ENCODE results near the gene NDST1.

The NDST1 gene

GRCh38 chr5:150491876-150492275 lies 16.1 kb upstream of the NDST1 start:
- Histone ChIP-seq H3K27me3 (ENCODE audit: control insufficient read depth, insufficient read depth, low read length) (no peaks in the 10 kb centered on the region), H3K9me3 (ENCODE audit: control insufficient read depth, low read depth, low read length) (no peaks in the 10 kb centered on the region), H3K27ac (ENCODE audit: low read length) (no peak overlapping the region), H3K9ac (ENCODE audit: low read length) (no peak overlapping the region), H3K4me1 (ENCODE audit: control insufficient read depth, low read depth, low read length) (peaks cover 44% of the 10 kb centered on the region), H3K4me3 (ENCODE audit: low read length) (no peak overlapping the region), H3K36me3 (ENCODE audit: control insufficient read depth, low read depth, low read length) (no peaks in the 10 kb centered on the region)

GRCh38 chr5:150492621-150493020 lies 15.3 kb upstream of the NDST1 start:
- no peak overlapping the region for H3K27ac ChIP-seq (ENCODE audit: low read length)
- H3K36me3 ChIP-seq (ENCODE audit: control insufficient read depth, low read depth, low read length) = no peaks in the 10 kb centered on the region
- no peaks in the 10 kb centered on the region for H3K27me3 ChIP-seq (ENCODE audit: control insufficient read depth, insufficient read depth, low read length)
- no peak overlapping the region for H3K9ac ChIP-seq (ENCODE audit: low read length)
- H3K4me3 ChIP-seq (ENCODE audit: low read length) = no peak overlapping the region
- H3K4me1 ChIP-seq (ENCODE audit: control insufficient read depth, low read depth, low read length) = peaks cover 42% of the 10 kb centered on the region
- H3K9me3 ChIP-seq (ENCODE audit: control insufficient read depth, low read depth, low read length) = no peaks in the 10 kb centered on the region

GRCh38 chr5:150496098-150496497 lies 11.8 kb upstream of the NDST1 start:
- Histone ChIP-seq H3K27ac (ENCODE audit: low read length) (no peak overlapping the region), H3K9ac (ENCODE audit: low read length) (no peak overlapping the region), H3K9me3 (ENCODE audit: control insufficient read depth, low read depth, low read length) (no peaks in the 10 kb centered on the region), H3K4me1 (ENCODE audit: control insufficient read depth, low read depth, low read length) (peaks cover 37% of the 10 kb centered on the region), H3K36me3 (ENCODE audit: control insufficient read depth, low read depth, low read length) (no peaks in the 10 kb centered on the region), H3K4me3 (ENCODE audit: low read length) (no peak overlapping the region), H3K27me3 (ENCODE audit: control insufficient read depth, insufficient read depth, low read length) (no peaks in the 10 kb centered on the region)

DNA sequence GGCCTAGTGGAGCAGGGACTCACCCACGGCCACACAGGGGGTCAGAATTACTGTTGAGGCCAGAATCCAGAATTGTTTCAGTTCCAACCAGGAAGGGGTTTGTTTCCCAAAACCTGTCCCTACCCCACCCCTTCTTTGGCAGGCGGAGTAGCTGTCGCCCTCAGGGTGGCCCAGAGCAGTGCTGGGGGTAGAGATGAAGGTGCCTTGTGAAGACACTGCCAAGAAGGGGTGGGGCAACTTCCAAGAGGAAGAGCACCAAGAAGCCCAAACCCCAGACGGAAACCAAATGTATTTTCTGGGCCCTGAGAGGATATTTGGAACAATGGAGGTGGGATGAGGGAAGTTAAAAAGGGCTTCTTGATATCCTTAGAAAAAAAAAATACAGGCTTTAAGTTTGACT lies 11.4 kb upstream of the NDST1 start:
- peaks cover 32% of the 10 kb centered on the region for H3K4me1 ChIP-seq (ENCODE audit: control insufficient read depth, low read depth, low read length)
- no peaks in the 10 kb centered on the region for H3K9me3 ChIP-seq (ENCODE audit: control insufficient read depth, low read depth, low read length)
- H3K27ac ChIP-seq (ENCODE audit: low read length) = no peak overlapping the region
- H3K36me3 ChIP-seq (ENCODE audit: control insufficient read depth, low read depth, low read length) = no peaks in the 10 kb centered on the region
- H3K27me3 ChIP-seq (ENCODE audit: control insufficient read depth, insufficient read depth, low read length) = no peaks in the 10 kb centered on the region
- H3K4me3 ChIP-seq (ENCODE audit: low read length) = no peak overlapping the region
- H3K9ac ChIP-seq (ENCODE audit: low read length) = no peak overlapping the region

- H3K27me3 ChIP-seq (ENCODE audit: control insufficient read depth, insufficient read depth, low read length) = no peaks in the 10 kb centered on the region
- no peaks in the 10 kb centered on the region for H3K9me3 ChIP-seq (ENCODE audit: control insufficient read depth, low read depth, low read length)
- no peak overlapping the region for H3K27ac ChIP-seq (ENCODE audit: low read length)
- H3K9ac ChIP-seq (ENCODE audit: low read length) = no peak overlapping the region
- H3K4me3 ChIP-seq (ENCODE audit: low read length) = no peak overlapping the region
- H3K4me1 ChIP-seq (ENCODE audit: control insufficient read depth, low read depth, low read length) = peaks cover 30% of the 10 kb centered on the region
- no peaks in the 10 kb centered on the region for H3K36me3 ChIP-seq (ENCODE audit: control insufficient read depth, low read depth, low read length)
Observed at GRCh38 chr5:150497274-150497988, 10.5 kb upstream of the NDST1 start.

GRCh38 chr5:150497989-150498317 lies 10.0 kb upstream of the NDST1 start:
- H3K4me3 ChIP-seq (ENCODE audit: low read length) = no peak overlapping the region
- peak overlapping the region; percentile 47 for H3K9ac ChIP-seq (ENCODE audit: low read length)

GRCh38 chr5:150498501-150498900 lies 9.4 kb upstream of the NDST1 start:
- Histone ChIP-seq H3K9ac (ENCODE audit: low read length) (peak overlapping the region; percentile 47), H3K4me1 (ENCODE audit: control insufficient read depth, low read depth, low read length) (peaks cover 26% of the 10 kb centered on the region), H3K36me3 (ENCODE audit: control insufficient read depth, low read depth, low read length) (no peaks in the 10 kb centered on the region)

More at GRCh38 chr5:150497989-150498317, 10.0 kb upstream of the NDST1 start:
- Histone ChIP-seq H3K36me3 (ENCODE audit: control insufficient read depth, low read depth, low read length) (no peaks in the 10 kb centered on the region), H3K27ac (ENCODE audit: low read length) (peak overlapping the region; percentile 37), H3K9me3 (ENCODE audit: control insufficient read depth, low read depth, low read length) (no peaks in the 10 kb centered on the region), H3K27me3 (ENCODE audit: control insufficient read depth, insufficient read depth, low read length) (no peaks in the 10 kb centered on the region), H3K4me1 (ENCODE audit: control insufficient read depth, low read depth, low read length) (peaks cover 26% of the 10 kb centered on the region)

DNA sequence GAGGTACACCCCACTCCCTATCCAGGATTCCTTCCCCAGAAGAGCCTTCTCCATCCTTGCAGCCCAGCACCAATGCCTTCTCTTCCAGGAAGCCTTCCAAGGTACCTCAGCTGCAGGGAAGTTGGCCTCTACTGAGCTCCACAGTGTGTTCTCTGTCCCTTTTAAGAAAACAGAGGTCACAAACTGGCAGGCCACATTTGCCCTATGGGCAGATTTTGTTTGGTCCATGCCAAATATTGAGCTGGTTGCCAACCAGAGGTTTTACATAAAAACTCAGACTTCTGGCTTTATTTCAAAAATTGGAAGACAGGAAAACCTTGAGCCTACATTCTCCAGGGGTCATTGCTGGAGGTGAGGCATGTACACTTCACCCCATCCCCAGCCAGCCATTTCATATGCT lies 9.0 kb upstream of the NDST1 start:
- Histone ChIP-seq H3K27me3 (ENCODE audit: control insufficient read depth, insufficient read depth, low read length) (no peaks in the 10 kb centered on the region), H3K36me3 (ENCODE audit: control insufficient read depth, low read depth, low read length) (no peaks in the 10 kb centered on the region), H3K9me3 (ENCODE audit: control insufficient read depth, low read depth, low read length) (no peaks in the 10 kb centered on the region), H3K4me1 (ENCODE audit: control insufficient read depth, low read depth, low read length) (peaks cover 26% of the 10 kb centered on the region), H3K27ac (ENCODE audit: low read length) (no peak overlapping the region), H3K9ac (ENCODE audit: low read length) (no peak overlapping the region), H3K4me3 (ENCODE audit: low read length) (no peak overlapping the region)

More at GRCh38 chr5:150498501-150498900, 9.4 kb upstream of the NDST1 start:
- Histone ChIP-seq H3K4me3 (ENCODE audit: low read length) (no peak overlapping the region), H3K27ac (ENCODE audit: low read length) (peak overlapping the region; percentile 37), H3K9me3 (ENCODE audit: control insufficient read depth, low read depth, low read length) (no peaks in the 10 kb centered on the region), H3K27me3 (ENCODE audit: control insufficient read depth, insufficient read depth, low read length) (no peaks in the 10 kb centered on the region)

DNA sequence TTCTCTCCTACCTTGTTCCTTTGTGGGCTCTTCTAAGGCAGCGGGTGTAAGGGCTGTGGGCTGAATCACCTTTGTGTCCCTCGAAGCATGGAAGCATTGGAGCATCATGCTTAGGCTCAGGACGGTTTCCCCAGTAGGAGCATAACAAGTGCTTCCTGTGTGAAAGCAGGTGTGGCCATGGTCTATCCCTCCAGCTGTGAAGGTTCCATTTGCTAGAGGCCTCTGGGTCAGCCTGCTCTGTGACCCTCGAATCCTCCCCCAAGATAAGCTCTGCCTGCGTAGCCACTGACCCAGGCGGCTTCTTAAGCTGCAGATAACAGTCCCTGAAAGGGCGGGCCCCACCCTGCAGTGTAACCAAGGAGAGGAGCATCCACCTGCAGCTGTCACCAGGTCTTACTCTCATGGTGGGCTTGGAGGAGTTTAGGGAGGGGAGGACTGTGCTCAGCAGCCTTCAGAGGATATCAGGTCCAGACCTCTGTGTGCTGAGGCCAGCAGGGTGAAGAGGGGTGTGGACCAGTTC lies 8.4 kb upstream of the NDST1 start:
- peaks cover 26% of the 10 kb centered on the region for H3K4me1 ChIP-seq (ENCODE audit: control insufficient read depth, low read depth, low read length)
- no peak overlapping the region for H3K4me3 ChIP-seq (ENCODE audit: low read length)
- H3K9me3 ChIP-seq (ENCODE audit: control insufficient read depth, low read depth, low read length) = no peaks in the 10 kb centered on the region
- no peak overlapping the region for H3K27ac ChIP-seq (ENCODE audit: low read length)
- no peaks in the 10 kb centered on the region for H3K27me3 ChIP-seq (ENCODE audit: control insufficient read depth, insufficient read depth, low read length)
- no peak overlapping the region for H3K9ac ChIP-seq (ENCODE audit: low read length)
- H3K36me3 ChIP-seq (ENCODE audit: control insufficient read depth, low read depth, low read length) = no peaks in the 10 kb centered on the region

DNA sequence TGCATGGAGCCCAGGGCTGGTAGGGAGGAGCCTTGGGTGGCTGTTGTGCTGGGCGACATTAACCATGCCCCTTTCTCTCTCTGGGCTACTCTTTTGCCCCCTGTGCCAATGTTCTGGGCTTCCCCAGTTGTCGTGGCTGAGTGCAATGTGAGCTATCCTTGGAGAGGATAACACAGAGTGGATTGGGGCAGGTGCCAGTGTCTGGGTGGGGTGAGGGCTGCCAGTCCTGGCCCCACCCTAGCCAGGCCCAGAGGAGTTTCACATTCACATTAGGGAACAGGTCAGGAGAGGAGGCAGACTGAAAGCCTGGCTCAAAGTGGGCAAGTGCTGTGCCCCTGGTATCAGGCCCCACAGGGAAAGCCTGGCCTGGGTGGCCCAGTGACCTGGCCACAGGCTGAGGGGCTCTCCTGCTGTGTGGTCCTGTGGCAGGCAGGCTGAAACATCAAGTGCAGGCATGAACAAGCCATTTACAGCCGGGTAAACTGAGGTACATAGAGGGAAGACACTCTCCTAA lies 7.5 kb upstream of the NDST1 start:
- Histone ChIP-seq H3K27ac (ENCODE audit: low read length) (no peak overlapping the region), H3K4me1 (ENCODE audit: control insufficient read depth, low read depth, low read length) (peaks cover 26% of the 10 kb centered on the region), H3K27me3 (ENCODE audit: control insufficient read depth, insufficient read depth, low read length) (no peaks in the 10 kb centered on the region), H3K9ac (ENCODE audit: low read length) (no peak overlapping the region), H3K9me3 (ENCODE audit: control insufficient read depth, low read depth, low read length) (no peaks in the 10 kb centered on the region), H3K36me3 (ENCODE audit: control insufficient read depth, low read depth, low read length) (no peaks in the 10 kb centered on the region), H3K4me3 (ENCODE audit: low read length) (no peak overlapping the region)

GRCh38 chr5:150500905-150501304 lies 7.0 kb upstream of the NDST1 start:
- no peaks in the 10 kb centered on the region for H3K36me3 ChIP-seq (ENCODE audit: control insufficient read depth, low read depth, low read length)
- H3K27ac ChIP-seq (ENCODE audit: low read length) = no peak overlapping the region
- H3K4me1 ChIP-seq (ENCODE audit: control insufficient read depth, low read depth, low read length) = peaks cover 26% of the 10 kb centered on the region
- H3K4me3 ChIP-seq (ENCODE audit: low read length) = no peak overlapping the region
- H3K9ac ChIP-seq (ENCODE audit: low read length) = no peak overlapping the region
- no peaks in the 10 kb centered on the region for H3K9me3 ChIP-seq (ENCODE audit: control insufficient read depth, low read depth, low read length)
- H3K27me3 ChIP-seq (ENCODE audit: control insufficient read depth, insufficient read depth, low read length) = no peaks in the 10 kb centered on the region

- Histone ChIP-seq H3K4me3 (ENCODE audit: low read length) (no peak overlapping the region), H3K9me3 (ENCODE audit: control insufficient read depth, low read depth, low read length) (no peaks in the 10 kb centered on the region), H3K27me3 (ENCODE audit: control insufficient read depth, insufficient read depth, low read length) (no peaks in the 10 kb centered on the region), H3K27ac (ENCODE audit: low read length) (no peak overlapping the region), H3K36me3 (ENCODE audit: control insufficient read depth, low read depth, low read length) (no peaks in the 10 kb centered on the region), H3K4me1 (ENCODE audit: control insufficient read depth, low read depth, low read length) (peaks cover 26% of the 10 kb centered on the region), H3K9ac (ENCODE audit: low read length) (no peak overlapping the region)
Observed at GRCh38 chr5:150502106-150502505, 5.8 kb upstream of the NDST1 start.
